ENCODE data around the gene AJM1. TPM values are rescaled to one million over a fixed set of nuclear protein-coding genes. Genes with fewer than 3 reads are reported as not detected.
A peak's percentile ranks its signal among the peaks of the same experiment; 100 is the strongest.
"Not testable (repeated sequence)": the region's sequence is repeated elsewhere in the genome, so short reads cannot be mapped to it uniquely, and the experiment has no call there.

The AJM1 gene
- 6.3 to 7.5 TPM (median 7.4 TPM) in 3 replicates for total RNA-seq
- long read RNA-seq, full-length matches to known transcripts = 7 of 8 reads
- long read RNA-seq, partial matches to known transcripts = 0 of 8 reads
- long read RNA-seq, other reads (novel, unspliced or antisense) = 1 of 8 reads

DNA sequence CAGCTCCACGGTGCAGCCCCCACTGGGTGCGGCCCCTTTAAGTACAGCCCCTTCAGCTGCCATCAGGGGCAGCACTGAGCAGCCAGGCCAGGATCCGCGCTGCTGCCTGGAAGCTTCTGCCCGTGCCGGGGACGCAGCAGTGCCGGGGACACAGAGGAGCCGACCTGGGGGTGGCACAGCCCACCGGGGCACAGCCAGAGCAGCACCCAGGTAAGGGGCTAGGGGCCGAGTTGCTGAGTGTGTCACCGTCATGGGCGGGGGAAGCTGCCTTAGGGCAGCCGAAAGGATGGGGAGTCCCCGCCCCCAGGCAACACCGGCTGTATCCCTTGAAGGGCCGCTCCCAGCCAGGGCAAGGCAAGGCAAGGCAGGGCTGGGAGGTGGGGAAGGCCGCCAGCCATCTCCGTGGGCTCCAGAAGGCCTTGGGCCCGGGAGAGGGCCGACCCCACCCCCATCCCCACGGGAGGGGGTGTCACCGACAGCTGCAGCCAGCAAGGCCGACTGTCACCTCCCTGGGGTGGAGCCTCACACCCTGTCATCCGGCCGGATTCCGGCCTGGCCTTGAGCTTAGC, at the start of gene AJM1:
AJM1 (plus strand) TSS at position 99 of the 569 bp plus-strand sequence. CDS start 1,937 bp downstream, outside the sequence.
- not testable (repeated sequence) for DNase-seq (ENCODE audit: low spot score); H3K9me3 Mint-ChIP-seq (ENCODE audit: low read depth); H3K27me3 Mint-ChIP-seq (ENCODE audit: low read depth); H3K36me3 Mint-ChIP-seq (ENCODE audit: low read depth)
- H3K4me1 Mint-ChIP-seq (ENCODE audit: low read depth) = peaks cover 39% of the 10 kb centered on the region
- TF ChIP-seq, protein P1, sequence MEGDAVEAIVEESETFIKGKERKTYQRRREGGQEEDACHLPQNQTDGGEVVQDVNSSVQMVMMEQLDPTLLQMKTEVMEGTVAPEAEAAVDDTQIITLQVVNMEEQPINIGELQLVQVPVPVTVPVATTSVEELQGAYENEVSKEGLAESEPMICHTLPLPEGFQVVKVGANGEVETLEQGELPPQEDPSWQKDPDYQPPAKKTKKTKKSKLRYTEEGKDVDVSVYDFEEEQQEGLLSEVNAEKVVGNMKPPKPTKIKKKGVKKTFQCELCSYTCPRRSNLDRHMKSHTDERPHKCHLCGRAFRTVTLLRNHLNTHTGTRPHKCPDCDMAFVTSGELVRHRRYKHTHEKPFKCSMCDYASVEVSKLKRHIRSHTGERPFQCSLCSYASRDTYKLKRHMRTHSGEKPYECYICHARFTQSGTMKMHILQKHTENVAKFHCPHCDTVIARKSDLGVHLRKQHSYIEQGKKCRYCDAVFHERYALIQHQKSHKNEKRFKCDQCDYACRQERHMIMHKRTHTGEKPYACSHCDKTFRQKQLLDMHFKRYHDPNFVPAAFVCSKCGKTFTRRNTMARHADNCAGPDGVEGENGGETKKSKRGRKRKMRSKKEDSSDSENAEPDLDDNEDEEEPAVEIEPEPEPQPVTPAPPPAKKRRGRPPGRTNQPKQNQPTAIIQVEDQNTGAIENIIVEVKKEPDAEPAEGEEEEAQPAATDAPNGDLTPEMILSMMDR (IDR thresholded peaks at IDR 0.05) = peak; percentile 91
- peak within 1 kb of the TSS; percentile 73 for H3K4me3 Mint-ChIP-seq (ENCODE audit: unreplicated experiment)
- peak within 1 kb of the TSS; percentile 80 for H3K27ac Mint-ChIP-seq (ENCODE audit: unreplicated experiment)

DNA sequence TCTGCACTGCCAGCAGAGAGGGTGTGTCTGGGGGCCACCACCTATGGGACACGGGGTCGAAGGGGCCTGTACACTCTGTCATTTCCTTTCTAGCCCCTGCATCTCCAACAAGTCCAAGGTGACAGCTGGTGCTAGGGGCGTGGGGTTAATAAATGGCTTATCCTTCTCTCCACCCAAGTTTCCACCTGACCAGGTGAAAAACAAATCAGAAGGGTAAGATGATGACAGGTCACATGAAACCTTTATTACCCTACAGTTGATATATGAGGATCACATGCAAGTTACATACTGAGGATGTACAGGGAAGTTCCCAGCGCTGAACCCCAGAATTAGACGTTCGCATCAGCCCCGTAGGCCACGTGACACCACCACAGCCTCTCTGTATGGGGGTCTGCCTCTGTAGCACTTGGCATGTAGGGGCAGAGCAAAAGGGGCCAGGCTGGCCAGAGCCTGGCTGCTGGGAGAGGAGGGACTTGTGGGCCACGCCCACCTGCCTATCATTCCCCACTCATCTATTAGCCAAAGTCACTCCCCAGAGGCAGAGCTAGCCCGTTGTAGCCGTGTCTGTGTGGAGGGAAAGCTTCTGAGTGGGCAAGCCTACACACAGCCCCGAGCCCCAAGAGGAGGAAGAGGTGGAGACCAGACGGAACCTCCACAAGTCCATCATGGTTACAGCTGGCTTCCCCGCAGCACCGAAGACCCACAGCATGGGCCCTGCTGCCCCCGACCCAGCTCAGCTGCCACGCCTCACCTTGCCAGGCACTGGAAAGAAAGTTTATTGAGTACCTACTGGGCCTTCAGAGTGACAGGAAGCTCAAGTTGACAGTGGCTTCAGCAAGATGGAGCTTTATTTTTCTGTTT, 49.0 kb upstream of the AJM1 start:
- no peak for DNase-seq (ENCODE audit: low spot score)
- TF ChIP-seq, protein P1 (IDR thresholded peaks at IDR 0.05) = no peak
- no peak overlapping the region for H3K4me3 Mint-ChIP-seq (ENCODE audit: unreplicated experiment)
- peaks cover 30% of the 10 kb centered on the region for H3K4me1 Mint-ChIP-seq (ENCODE audit: low read depth)
- no peaks in the 10 kb centered on the region for H3K27me3 Mint-ChIP-seq (ENCODE audit: low read depth)
- H3K36me3 Mint-ChIP-seq (ENCODE audit: low read depth) = peaks cover 4% of the 10 kb centered on the region
- no peaks in the 10 kb centered on the region for H3K9me3 Mint-ChIP-seq (ENCODE audit: low read depth)
- no peak overlapping the region for H3K27ac Mint-ChIP-seq (ENCODE audit: unreplicated experiment)

DNA sequence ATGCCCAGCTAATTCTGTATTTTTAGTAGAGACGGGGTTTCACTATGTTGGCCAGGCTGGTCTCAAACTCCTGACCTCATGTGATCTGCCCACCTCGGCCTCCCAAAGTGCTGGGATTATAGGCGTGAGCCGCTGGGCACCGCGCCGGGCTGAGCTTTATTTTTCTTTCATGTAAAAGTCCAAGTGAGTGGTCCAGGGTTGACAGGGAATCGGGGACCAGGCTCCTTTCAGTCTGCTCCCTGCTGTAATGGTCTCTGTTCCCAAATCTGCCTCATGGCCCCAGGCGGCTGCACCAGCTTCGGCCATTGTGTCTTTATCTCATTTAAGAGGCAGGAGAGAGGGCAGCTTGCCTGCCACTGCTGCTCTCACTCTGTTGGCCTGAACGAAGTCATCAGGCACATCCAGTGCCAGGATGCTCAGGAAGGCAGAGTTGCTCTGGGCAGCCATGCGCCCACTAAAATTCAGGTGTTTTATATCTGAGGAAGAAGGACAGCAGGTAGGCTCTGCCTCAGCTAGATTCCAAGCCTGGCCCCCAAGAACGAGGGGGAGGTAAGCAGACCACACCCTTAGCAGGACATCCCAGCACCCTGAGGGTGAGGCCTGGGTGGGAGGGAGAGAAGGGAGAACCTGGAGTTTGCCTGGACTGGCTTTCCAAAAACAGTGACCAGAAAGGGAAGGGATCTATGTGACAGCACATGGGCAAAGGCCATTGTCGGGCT, 47.8 kb upstream of the AJM1 start:
- no peak overlapping the region for H3K27ac Mint-ChIP-seq (ENCODE audit: unreplicated experiment)
- H3K36me3 Mint-ChIP-seq (ENCODE audit: low read depth) = peaks cover 4% of the 10 kb centered on the region
- no peak for DNase-seq (ENCODE audit: low spot score)
- no peak overlapping the region for H3K4me3 Mint-ChIP-seq (ENCODE audit: unreplicated experiment)
- no peaks in the 10 kb centered on the region for H3K9me3 Mint-ChIP-seq (ENCODE audit: low read depth)
- H3K4me1 Mint-ChIP-seq (ENCODE audit: low read depth) = peaks cover 30% of the 10 kb centered on the region
- no peaks in the 10 kb centered on the region for H3K27me3 Mint-ChIP-seq (ENCODE audit: low read depth)
- TF ChIP-seq, protein P1 (IDR thresholded peaks at IDR 0.05) = no peak

GRCh38 chr9:136795000-136795348, 47.3 kb upstream of the AJM1 start:
- peaks cover 30% of the 10 kb centered on the region for H3K4me1 Mint-ChIP-seq (ENCODE audit: low read depth)
- DNase-seq (ENCODE audit: low spot score) = no peak
- H3K4me3 Mint-ChIP-seq (ENCODE audit: unreplicated experiment) = no peak overlapping the region
- no peak overlapping the region for H3K27ac Mint-ChIP-seq (ENCODE audit: unreplicated experiment)
- no peaks in the 10 kb centered on the region for H3K27me3 Mint-ChIP-seq (ENCODE audit: low read depth)
- TF ChIP-seq, protein P1 (IDR thresholded peaks at IDR 0.05) = no peak
- no peaks in the 10 kb centered on the region for H3K9me3 Mint-ChIP-seq (ENCODE audit: low read depth)
- H3K36me3 Mint-ChIP-seq (ENCODE audit: low read depth) = peaks cover 4% of the 10 kb centered on the region

DNA sequence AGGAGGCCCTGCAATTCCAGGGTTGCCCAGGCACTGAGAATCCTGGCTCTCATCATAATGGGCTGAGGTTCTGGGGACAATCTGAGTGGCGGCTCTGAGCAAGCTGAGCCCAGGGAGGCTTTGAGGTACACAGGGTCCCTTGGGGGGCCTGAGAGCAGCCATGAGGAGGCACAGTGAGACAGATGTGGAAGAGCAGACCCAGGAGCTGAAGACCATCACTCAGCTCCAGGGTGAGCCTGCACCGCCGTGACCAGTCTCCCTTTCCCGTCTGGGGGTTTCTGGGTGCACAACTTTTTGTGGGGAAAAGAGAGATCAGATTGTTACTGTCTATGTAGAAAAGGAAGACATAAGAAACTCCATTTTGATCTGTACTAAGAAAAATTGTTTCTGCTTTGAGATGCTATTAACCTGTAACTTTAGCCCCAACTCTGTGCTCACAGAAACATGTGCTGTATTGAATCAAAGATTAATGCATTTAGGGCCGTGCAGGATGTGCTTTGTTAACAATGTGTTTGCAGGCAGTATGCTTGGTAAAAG, 46.0 kb upstream of the AJM1 start, which contains the start of gene CCDC183:
CCDC183 (plus strand) TSS at position 101 of the 537 bp plus-strand sequence; CDS start at position 161, 60 bp downstream.
- Mint-ChIP-seq H3K27ac (ENCODE audit: unreplicated experiment) (peak within 1 kb of the TSS; percentile 72), H3K27me3 (ENCODE audit: low read depth) (peaks cover 6% of the 10 kb centered on the region), H3K4me1 (ENCODE audit: low read depth) (peaks cover 37% of the 10 kb centered on the region), H3K9me3 (ENCODE audit: low read depth) (no peaks in the 10 kb centered on the region), H3K36me3 (ENCODE audit: low read depth) (peaks cover 4% of the 10 kb centered on the region), H3K4me3 (ENCODE audit: unreplicated experiment) (no peak within 1 kb of the TSS)
- TF ChIP-seq, protein P1 (IDR thresholded peaks at IDR 0.05) = no peak
- DNase-seq (ENCODE audit: low spot score) = no peak

DNA sequence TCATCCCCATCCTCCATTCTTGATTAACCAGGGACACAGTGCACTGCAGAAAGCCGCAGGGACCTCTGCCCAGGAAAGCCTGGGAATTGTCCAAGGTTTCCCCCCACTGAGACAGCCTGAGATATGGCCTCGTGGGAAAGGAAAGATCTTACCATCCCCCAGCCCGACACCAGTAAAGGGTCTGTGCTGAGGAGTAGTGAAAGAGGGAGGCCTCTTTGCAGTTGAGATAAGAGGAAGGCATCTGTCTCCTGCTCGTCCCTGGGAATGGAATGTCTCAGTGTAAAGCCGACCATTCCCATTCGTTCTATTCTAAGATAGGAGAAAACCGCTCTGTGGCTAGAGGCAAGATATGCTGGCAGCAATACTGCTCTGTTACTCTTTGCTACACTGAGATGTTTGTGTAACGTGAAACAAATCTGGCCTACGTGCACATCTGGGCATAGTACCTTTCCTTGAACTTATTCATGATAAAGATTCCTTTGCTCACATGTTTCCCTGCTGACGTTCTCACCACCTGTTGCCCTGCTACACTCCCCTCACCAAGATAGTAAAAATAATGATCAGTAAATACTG, 45.4 kb upstream of the AJM1 start:
- not testable (repeated sequence) for H3K27me3 Mint-ChIP-seq (ENCODE audit: low read depth); DNase-seq (ENCODE audit: low spot score); H3K9me3 Mint-ChIP-seq (ENCODE audit: low read depth); H3K36me3 Mint-ChIP-seq (ENCODE audit: low read depth); H3K4me3 Mint-ChIP-seq (ENCODE audit: unreplicated experiment)
- Mint-ChIP-seq H3K4me1 (ENCODE audit: low read depth) (peaks cover 37% of the 10 kb centered on the region), H3K27ac (ENCODE audit: unreplicated experiment) (peak overlapping the region; percentile 72)
